ENCODE measurements around the gene DIPK1B. TPM values are rescaled to one million over a fixed set of nuclear protein-coding genes. Genes with fewer than 3 reads are reported as not detected.
A peak's percentile ranks its signal among the peaks of the same experiment; 100 is the strongest.

The DIPK1B gene
- total RNA-seq, 1 experiment from 2014 or later = not detected

- peaks cover 50% of the 10 kb centered on the region for H3K36me3 Mint-ChIP-seq (ENCODE audit: insufficient read depth, unreplicated experiment)
- H3K9me3 Mint-ChIP-seq (ENCODE audit: unreplicated experiment) = no peaks in the 10 kb centered on the region
- intact Hi-C loops (cut with micrococcal nuclease) = no loop called here
- ChIA-PET CTCF (interaction anchor here (0.6 to 1.2 kb wide), 7 partner anchors 9 to 237 kb away, joined by 3 to 5 read pairs (median 3); no protein-coding TSS in a partner anchor), POLR2A (interaction anchor here (0.7 to 5.1 kb wide), 25 partner anchors 9 to 1248 kb away, joined by 3 to 44 read pairs (median 4); partner anchors contain the start of genes LCN10, NOTCH1, TMEM141 and TRAF2)
- peaks cover 18% of the 10 kb centered on the region for H3K4me1 Mint-ChIP-seq (ENCODE audit: insufficient read depth, unreplicated experiment)
- H3K27ac Mint-ChIP-seq (ENCODE audit: low read depth, unreplicated experiment) = peak overlapping the region; percentile 16
- no TSS peak for BruUV-seq (replicated peaks)
- peak; percentile 95 for TF ChIP-seq CTCF (IDR thresholded peaks at IDR 0.05; ENCODE audit: unreplicated experiment)
- peak overlapping the region; percentile 91 for H3K4me3 Mint-ChIP-seq (ENCODE audit: unreplicated experiment)
- DNase-seq (ENCODE audit: unreplicated experiment) = peak; percentile 84
- H3K27me3 Mint-ChIP-seq (ENCODE audit: insufficient read depth, unreplicated experiment) = no peaks in the 10 kb centered on the region
Measured at GRCh38 chr9:136728080-136728547, 15.7 kb downstream of the DIPK1B start.

- no peak for TF ChIP-seq CTCF (IDR thresholded peaks at IDR 0.05; ENCODE audit: unreplicated experiment)
- Mint-ChIP-seq H3K9me3 (ENCODE audit: unreplicated experiment) (no peaks in the 10 kb centered on the region), H3K4me3 (ENCODE audit: unreplicated experiment) (peak overlapping the region; percentile 91), H3K4me1 (ENCODE audit: insufficient read depth, unreplicated experiment) (peaks cover 16% of the 10 kb centered on the region), H3K27ac (ENCODE audit: low read depth, unreplicated experiment) (peak overlapping the region; percentile 16), H3K27me3 (ENCODE audit: insufficient read depth, unreplicated experiment) (no peaks in the 10 kb centered on the region), H3K36me3 (ENCODE audit: insufficient read depth, unreplicated experiment) (peaks cover 45% of the 10 kb centered on the region)
- peak; percentile 36 for DNase-seq (ENCODE audit: unreplicated experiment)
- intact Hi-C loops (cut with micrococcal nuclease) = no loop called here
- POLR2A ChIA-PET = interaction anchor here (0.7 to 5.1 kb wide), 23 partner anchors 9 to 1248 kb away, joined by 3 to 44 read pairs (median 4); partner anchors contain the start of genes LCN10, TMEM141 and TRAF2
- BruUV-seq (replicated peaks) = TSS peak; percentile 47
- CTCF ChIA-PET = interaction anchor here (0.6 to 1.7 kb wide), 15 partner anchors 9 to 518 kb away, joined by 3 to 8 read pairs (median 3); no protein-coding TSS in a partner anchor
Measured at GRCh38 chr9:136728548-136729123, 16.3 kb downstream of the DIPK1B start.

- H3K4me1 Mint-ChIP-seq (ENCODE audit: insufficient read depth, unreplicated experiment) = peaks cover 11% of the 10 kb centered on the region
- no peak overlapping the region for H3K27ac Mint-ChIP-seq (ENCODE audit: low read depth, unreplicated experiment)
- ChIA-PET CTCF (interaction anchor here (0.6 to 1.7 kb wide), 15 partner anchors 9 to 518 kb away, joined by 3 to 8 read pairs (median 3); no protein-coding TSS in a partner anchor), POLR2A (interaction anchor here (0.6 to 5.1 kb wide), 9 partner anchors 8 to 775 kb away, joined by 3 to 44 read pairs (median 4); no protein-coding TSS in a partner anchor)
- DNase-seq (ENCODE audit: unreplicated experiment) = peak; percentile 48
- H3K9me3 Mint-ChIP-seq (ENCODE audit: unreplicated experiment) = no peaks in the 10 kb centered on the region
- peak overlapping the region; percentile 91 for H3K4me3 Mint-ChIP-seq (ENCODE audit: unreplicated experiment)
- BruUV-seq (replicated peaks) = no TSS peak
- intact Hi-C loops (cut with micrococcal nuclease) = no loop called here
- H3K27me3 Mint-ChIP-seq (ENCODE audit: insufficient read depth, unreplicated experiment) = no peaks in the 10 kb centered on the region
- H3K36me3 Mint-ChIP-seq (ENCODE audit: insufficient read depth, unreplicated experiment) = peaks cover 40% of the 10 kb centered on the region
- no peak for TF ChIP-seq CTCF (IDR thresholded peaks at IDR 0.05; ENCODE audit: unreplicated experiment)
Measured at GRCh38 chr9:136729144-136729543, 16.8 kb downstream of the DIPK1B start.

GRCh38 chr9:136729926-136730325, 17.6 kb downstream of the DIPK1B start:
- Mint-ChIP-seq H3K9me3 (ENCODE audit: unreplicated experiment) (no peaks in the 10 kb centered on the region), H3K36me3 (ENCODE audit: insufficient read depth, unreplicated experiment) (peaks cover 32% of the 10 kb centered on the region), H3K4me1 (ENCODE audit: insufficient read depth, unreplicated experiment) (peaks cover 7% of the 10 kb centered on the region), H3K27me3 (ENCODE audit: insufficient read depth, unreplicated experiment) (no peaks in the 10 kb centered on the region), H3K27ac (ENCODE audit: low read depth, unreplicated experiment) (no peak overlapping the region), H3K4me3 (ENCODE audit: unreplicated experiment) (peak overlapping the region; percentile 91)
- ChIA-PET CTCF (interaction anchor here (0.6 to 1.7 kb wide), 11 partner anchors 8 to 306 kb away, joined by 3 to 7 read pairs (median 4); partner anchors contain the start of gene LCN15), POLR2A (interaction anchor here (1.3 to 5.1 kb wide), 2 partner anchors 9 to 36 kb away, joined by 3 to 44 read pairs; no protein-coding TSS in a partner anchor)
- intact Hi-C loops (cut with micrococcal nuclease) = no loop called here
- DNase-seq (ENCODE audit: unreplicated experiment) = no peak
- BruUV-seq (replicated peaks) = no TSS peak
- no peak for TF ChIP-seq CTCF (IDR thresholded peaks at IDR 0.05; ENCODE audit: unreplicated experiment)

Measured in MCF 10A (cell line).